ENCODE results near the gene PLXNA3. TPM values are rescaled to one million over a fixed set of nuclear protein-coding genes. Genes with fewer than 3 reads are reported as not detected.

The PLXNA3 gene
- total RNA-seq, 1 experiment from 2014 or later = 128 TPM

GRCh38 chrX:154419189-154419588, 38.9 kb upstream of the PLXNA3 start:
- no peaks in the 10 kb centered on the region for H3K9me3 ChIP-seq (ENCODE audit: control insufficient read depth, insufficient read depth, low read depth, low read length)
- POLR2A ChIA-PET = no interaction called here
- ATAC-seq (peak; percentile 11; the same call in 1 of the 2 replicates), DNase-seq (ENCODE audit: low read depth, low spot score) (no peak)
- BruUV-seq (replicated peaks) = no TSS peak
- no peak overlapping the region for H3K27ac ChIP-seq (ENCODE audit: low read length)
- in situ Hi-C loops (cut with HindIII; ENCODE audit: low pct_unique_long_range_greater_than_20kb, low sequenced_read_pairs) = no loop called here
- no peaks in the 10 kb centered on the region for H3K36me3 ChIP-seq (ENCODE audit: control insufficient read depth, insufficient read depth, low read length)
- H3K27me3 ChIP-seq (ENCODE audit: control insufficient read depth, insufficient read depth, low read length) = no peaks in the 10 kb centered on the region
- H3K4me3 ChIP-seq (ENCODE audit: low read depth in 2 of 2, low read length in 2 of 2) = no peak overlapping the region
- no peaks in the 10 kb centered on the region for H3K4me1 ChIP-seq (ENCODE audit: control insufficient read depth, insufficient read depth, low read length)
- no peak for TF ChIP-seq REST (IDR thresholded peaks at IDR 0.05; ENCODE audit: insufficient read depth in 1 of 2, low read depth in 2 of 2, low read length in 1 of 2)
- TF ChIP-seq CTCF (IDR thresholded peaks at IDR 0.05) = no peak
- no peak for TF ChIP-seq POLR2AphosphoS5 (IDR thresholded peaks at IDR 0.05; ENCODE audit: low read depth, low read length)
- TF ChIP-seq TCF7L2 (IDR thresholded peaks at IDR 0.05; ENCODE audit: low read depth, low read length) = no peak
- TF ChIP-seq SIN3A (IDR thresholded peaks at IDR 0.05; ENCODE audit: borderline replicate concordance, insufficient read depth, low read depth, low read length) = no peak
- CTCF ChIA-PET = no interaction called here
- intact Hi-C loops (cut with micrococcal nuclease; ENCODE audit: unreplicated experiment) = no loop called here

GRCh38 chrX:154419688-154420401, 38.2 kb upstream of the PLXNA3 start:
- H3K4me3 ChIP-seq (ENCODE audit: low read depth in 2 of 2, low read length in 2 of 2) = no peak overlapping the region
- H3K27ac ChIP-seq (ENCODE audit: low read length) = no peak overlapping the region
- BruUV-seq (replicated peaks) = no TSS peak
- ATAC-seq (peak; percentile 18; the same call in 1 of the 2 replicates), DNase-seq (ENCODE audit: low read depth, low spot score) (no peak)
- no peaks in the 10 kb centered on the region for H3K36me3 ChIP-seq (ENCODE audit: control insufficient read depth, insufficient read depth, low read length)
- CTCF ChIA-PET = no interaction called here
- no peak for TF ChIP-seq CTCF (IDR thresholded peaks at IDR 0.05)
- no peak for TF ChIP-seq TCF7L2 (IDR thresholded peaks at IDR 0.05; ENCODE audit: low read depth, low read length)
- TF ChIP-seq POLR2AphosphoS5 (IDR thresholded peaks at IDR 0.05; ENCODE audit: low read depth, low read length) = no peak
- no peak for TF ChIP-seq SIN3A (IDR thresholded peaks at IDR 0.05; ENCODE audit: borderline replicate concordance, insufficient read depth, low read depth, low read length)
- TF ChIP-seq REST (IDR thresholded peaks at IDR 0.05; ENCODE audit: insufficient read depth in 1 of 2, low read depth in 2 of 2, low read length in 1 of 2) = no peak
- H3K9me3 ChIP-seq (ENCODE audit: control insufficient read depth, insufficient read depth, low read depth, low read length) = no peaks in the 10 kb centered on the region
- no peaks in the 10 kb centered on the region for H3K27me3 ChIP-seq (ENCODE audit: control insufficient read depth, insufficient read depth, low read length)
- no peaks in the 10 kb centered on the region for H3K4me1 ChIP-seq (ENCODE audit: control insufficient read depth, insufficient read depth, low read length)
- POLR2A ChIA-PET = no interaction called here
- intact Hi-C loops (cut with micrococcal nuclease; ENCODE audit: unreplicated experiment) = no loop called here
- in situ Hi-C loops (cut with HindIII; ENCODE audit: low pct_unique_long_range_greater_than_20kb, low sequenced_read_pairs) = no loop called here

All from Panc1 (cell line).